Transverse colon (tissue), 4 donors: ENCODE results near the gene ST3GAL4.

Experiments
- CTCF ChIP-seq, 5 experiments: fragments of 200-600 bp in 3 of 5; fragments of 450-650 bp in 2 of 5; sonication (generic) in 3 of 5; IDR thresholded peaks; 1 replicate in 2 of 5; 2 replicates in 3 of 5; pipeline ENCODE4 v1.5.1; 2016 to 2017; ENCODE audit warnings: antibody characterized with exemption in 5 of 5, inconsistent platforms in 3 of 5, mild to moderate bottlenecking in 2 of 5, moderate library complexity in 1 of 5
- POLR2AphosphoS5 ChIP-seq, 3 donors: sonication (generic); formaldehyde crosslinking; IDR thresholded peaks; one replicate each; pipeline ENCODE4 v1.6.1; 2016; ENCODE audit warnings: antibody characterized with exemption in 3 of 3

- TF ChIP-seq CTCF (IDR thresholded peaks at IDR 0.05), result no peak
- TF ChIP-seq POLR2AphosphoS5 (IDR thresholded peaks at IDR 0.05), result no peak
Observed at GRCh38 chr11:126357055-126357962, 1.8 kb downstream of the ST3GAL4 start.
